Measurements from ENCODE around the gene STK39.
"Not testable (repeated sequence)": the region's sequence is repeated elsewhere in the genome, so short reads cannot be mapped to it uniquely, and the experiment has no call there.

Gene STK39

DNA sequence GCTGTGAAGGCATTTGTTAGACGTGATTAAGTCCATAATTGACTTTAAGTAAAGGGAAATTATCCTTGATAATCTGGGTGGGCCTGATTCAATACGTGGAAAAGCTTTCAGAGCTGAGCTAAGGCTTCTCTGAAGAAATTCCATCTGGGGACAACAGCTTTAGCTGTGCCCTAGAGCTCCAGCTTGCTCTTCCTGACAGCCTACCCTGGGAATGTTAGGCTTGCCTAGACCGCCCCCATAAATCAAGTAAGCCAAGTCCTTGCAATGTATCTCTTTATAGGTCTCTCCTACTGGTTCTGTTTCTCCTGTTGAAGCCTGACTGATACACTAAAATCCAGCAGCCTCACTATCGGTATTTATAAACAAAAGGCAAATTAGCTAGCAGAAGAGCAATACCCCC lies 160.0 kb downstream of the STK39 start:
- DNase-seq (ENCODE audit: low spot score) = no peak

GRCh38 chr2:168086851-168087250 lies 160.5 kb downstream of the STK39 start:
- no peak for DNase-seq (ENCODE audit: low spot score)

DNA sequence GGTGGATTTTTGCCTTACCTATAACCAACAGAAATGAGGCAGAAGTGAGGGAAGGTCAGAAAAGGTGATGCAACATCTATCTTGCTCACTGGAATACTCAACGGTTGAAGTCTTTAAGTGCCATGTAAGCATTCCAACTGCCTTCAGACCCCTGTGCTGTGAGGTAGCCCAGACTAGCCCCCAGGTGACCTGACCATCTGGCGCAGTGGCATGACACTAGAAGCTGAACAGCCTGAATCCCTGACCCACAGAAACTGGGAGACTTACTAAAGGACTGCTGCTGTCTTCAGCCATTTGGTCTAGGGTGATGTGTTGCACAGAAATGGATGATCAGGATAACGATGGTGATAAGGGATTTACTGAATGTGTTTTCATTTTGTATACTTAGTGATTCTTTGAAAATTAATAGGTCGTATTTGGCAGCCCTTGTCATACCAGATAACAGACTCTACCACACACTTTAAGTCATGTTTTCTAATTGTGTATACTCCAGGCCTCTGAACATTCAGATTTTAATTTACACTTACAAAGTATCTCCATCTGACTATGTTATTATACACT lies 161.5 kb downstream of the STK39 start:
- no peak for DNase-seq (ENCODE audit: low spot score)

DNA sequence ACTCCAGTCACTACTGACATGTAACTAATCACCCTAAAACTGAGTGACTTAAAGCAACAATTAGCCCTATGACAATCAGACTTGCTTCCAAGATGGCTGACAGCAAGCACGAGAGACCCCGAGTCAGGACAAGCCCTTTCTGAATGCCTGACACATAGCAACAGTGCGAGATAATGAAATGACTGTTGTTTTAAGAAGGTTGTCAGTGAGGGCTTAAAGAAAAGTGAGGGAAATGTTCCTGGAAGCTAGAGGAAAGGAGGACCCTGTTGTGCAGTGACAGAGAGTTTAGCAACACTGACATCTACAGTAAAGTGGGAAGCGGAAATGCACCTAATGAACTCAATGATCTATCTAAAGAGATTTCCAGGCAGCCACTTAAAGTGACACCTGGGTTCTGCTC lies 163.1 kb downstream of the STK39 start:
- DNase-seq (ENCODE audit: low spot score) = no peak

- DNase-seq (ENCODE audit: low spot score) = not testable (repeated sequence)
Measured at GRCh38 chr2:168081452-168081851, 165.9 kb downstream of the STK39 start.

DNA sequence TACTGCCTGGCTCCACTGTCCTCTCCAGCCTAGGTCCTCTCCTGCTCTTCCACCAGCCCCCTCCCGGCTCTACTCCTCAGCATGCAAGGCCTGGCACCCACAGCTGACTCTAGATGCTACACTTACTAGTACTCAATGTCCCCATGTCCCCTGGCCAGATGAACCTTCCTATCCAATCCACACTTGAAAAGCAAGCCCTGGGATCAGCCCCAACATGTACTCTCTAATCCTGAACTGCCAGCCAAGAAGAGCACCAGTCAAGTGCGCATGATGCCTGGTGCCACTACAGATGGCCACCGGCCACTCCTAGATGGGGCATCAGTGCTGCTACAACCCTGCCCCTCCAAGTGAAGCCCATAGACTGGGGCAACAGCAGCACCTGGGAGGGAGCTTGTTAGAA lies 168.2 kb downstream of the STK39 start:
- no peak for DNase-seq (ENCODE audit: low spot score)

DNA sequence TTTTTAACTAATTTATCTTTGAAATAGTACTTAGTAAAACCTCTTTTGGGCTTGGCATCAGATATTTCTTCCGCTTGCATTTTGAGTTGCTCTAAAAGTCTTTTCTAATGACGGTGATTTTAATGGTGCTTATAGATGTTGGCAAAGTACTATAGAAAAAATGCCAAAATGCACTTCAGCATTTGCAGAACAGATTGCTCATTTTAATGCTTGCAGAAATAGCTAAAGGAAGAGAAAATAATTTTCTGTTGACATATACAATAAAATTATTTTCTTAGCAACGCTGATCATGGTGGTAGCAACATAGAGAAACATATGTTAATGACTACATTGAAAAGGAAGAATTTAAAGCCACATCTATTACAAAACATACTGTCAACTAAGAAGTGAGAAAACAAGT lies 170.7 kb downstream of the STK39 start:
- no peak for DNase-seq (ENCODE audit: low spot score)

GRCh38 chr2:168075446-168075845 lies 171.9 kb downstream of the STK39 start:
- no peak for DNase-seq (ENCODE audit: low spot score)

DNA sequence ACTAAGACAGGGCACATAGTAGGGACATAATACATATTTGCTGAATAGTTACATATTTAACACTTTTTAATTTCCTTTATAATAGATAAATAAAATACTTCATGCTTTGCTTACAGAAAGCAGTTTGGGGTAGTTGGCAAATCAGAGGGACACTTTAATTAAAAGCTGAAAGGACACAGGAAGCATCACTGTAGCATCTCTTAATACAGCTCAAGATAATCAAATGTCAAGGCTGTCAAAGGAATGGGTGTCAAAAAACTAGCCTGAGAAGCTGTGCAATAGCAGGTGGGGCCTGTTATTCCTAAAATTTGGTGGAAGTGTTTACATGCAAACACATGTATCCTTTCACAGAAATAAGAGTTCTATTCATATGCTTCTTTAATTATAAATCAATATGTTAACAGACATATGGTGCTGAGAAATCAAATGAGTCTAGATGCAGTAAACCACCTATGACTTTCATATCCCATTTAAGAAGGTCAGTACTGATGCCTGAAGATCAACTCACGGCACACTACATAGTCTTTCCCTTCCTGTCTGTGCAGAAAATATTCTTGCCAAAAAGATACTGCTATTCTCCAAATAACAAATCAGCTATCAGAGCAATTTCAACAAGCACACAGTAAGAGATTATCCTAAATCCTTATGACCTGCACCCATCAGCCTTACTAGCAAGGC lies 174.6 kb downstream of the STK39 start:
- DNase-seq (ENCODE audit: low spot score) = no peak

- DNase-seq (ENCODE audit: low spot score) = peak; percentile 20
Measured at GRCh38 chr2:168064011-168064998, 183.1 kb downstream of the STK39 start.

DNA sequence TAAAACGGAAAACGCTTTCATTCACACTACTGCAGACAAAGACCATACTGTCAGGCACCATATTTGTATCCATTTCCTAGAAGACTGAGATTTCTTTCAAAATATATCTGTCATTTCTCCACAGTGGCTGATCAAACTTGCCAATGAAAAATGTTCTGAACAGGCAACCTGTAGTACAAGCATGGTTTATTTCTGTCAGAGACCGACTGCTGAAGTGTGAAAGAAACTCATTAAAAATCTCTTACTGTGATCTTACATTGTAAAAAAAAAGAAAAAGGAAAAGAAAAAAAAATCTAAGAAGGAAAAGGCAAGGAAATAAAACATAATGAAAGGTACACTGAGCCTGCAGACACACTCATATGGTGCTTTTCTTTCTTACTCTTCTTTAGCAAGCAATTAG lies 184.5 kb downstream of the STK39 start:
- DNase-seq (ENCODE audit: low spot score) = no peak

- DNase-seq (ENCODE audit: low spot score) = no peak
Measured at GRCh38 chr2:168062054-168062453, 185.3 kb downstream of the STK39 start.

DNA sequence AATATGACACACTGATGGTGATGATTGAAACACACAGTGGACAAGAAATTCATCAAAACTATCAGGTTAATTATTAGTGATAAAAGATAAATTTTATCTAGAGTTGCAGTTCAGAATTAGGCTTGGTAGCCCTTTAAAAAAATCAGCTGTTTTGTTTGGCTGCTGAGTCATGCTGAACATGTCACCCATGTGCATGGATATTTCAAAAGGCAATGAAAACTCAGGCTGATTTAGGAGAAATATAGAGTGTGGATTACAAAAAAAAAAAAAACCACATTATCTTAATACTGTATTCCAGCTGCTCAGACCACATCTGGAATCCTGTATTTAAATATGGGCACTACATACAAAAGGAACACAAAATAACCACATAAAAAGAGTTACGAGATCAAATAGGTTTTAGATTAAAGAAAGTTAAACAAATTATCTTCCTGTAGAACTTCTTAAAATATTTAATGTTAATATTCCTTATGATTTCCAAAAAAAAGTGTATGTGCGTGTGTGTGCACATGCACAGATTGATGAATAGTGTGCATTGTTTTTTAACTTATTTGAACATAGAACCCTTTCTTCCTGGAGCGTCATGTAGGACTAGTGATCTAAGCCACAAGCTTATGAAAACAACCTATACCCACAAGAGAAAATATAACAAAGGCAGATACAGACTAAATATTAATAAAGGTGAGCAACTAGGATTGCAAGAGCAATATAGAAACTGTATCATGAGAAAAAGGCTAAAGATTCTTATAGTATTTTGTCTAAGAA lies 186.2 kb downstream of the STK39 start:
- peak; percentile 60 for DNase-seq (ENCODE audit: low spot score)

- no peak for DNase-seq (ENCODE audit: low spot score)
Measured at GRCh38 chr2:168059758-168060157, 187.6 kb downstream of the STK39 start.

DNA sequence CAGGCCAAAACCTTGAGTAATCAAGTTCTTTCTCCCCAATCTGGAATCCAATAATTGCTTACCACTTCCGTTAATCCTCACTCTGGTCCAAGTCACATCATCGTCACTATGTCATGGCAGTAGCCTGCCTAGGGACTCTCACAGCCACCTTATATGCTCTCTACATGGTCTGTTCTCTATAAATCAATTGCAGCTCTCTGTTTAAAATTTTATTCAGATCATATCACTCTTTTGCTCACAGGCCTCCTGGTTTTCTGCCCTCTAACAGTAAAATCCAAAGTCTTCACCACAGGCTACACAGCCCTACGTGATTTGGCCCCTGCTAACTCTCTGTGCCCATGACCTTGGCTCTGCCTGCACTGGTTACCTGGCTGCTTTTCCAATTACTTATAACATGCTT lies 188.7 kb downstream of the STK39 start:
- DNase-seq (ENCODE audit: low spot score) = no peak

- DNase-seq (ENCODE audit: low spot score) = no peak
Measured at GRCh38 chr2:168056242-168056787, 191.1 kb downstream of the STK39 start.

- no peak for DNase-seq (ENCODE audit: low spot score)
Measured at GRCh38 chr2:168054657-168055056, 192.7 kb downstream of the STK39 start.

- no peak for DNase-seq (ENCODE audit: low spot score)
Measured at GRCh38 chr2:168053676-168054075, 193.7 kb downstream of the STK39 start.

DNA sequence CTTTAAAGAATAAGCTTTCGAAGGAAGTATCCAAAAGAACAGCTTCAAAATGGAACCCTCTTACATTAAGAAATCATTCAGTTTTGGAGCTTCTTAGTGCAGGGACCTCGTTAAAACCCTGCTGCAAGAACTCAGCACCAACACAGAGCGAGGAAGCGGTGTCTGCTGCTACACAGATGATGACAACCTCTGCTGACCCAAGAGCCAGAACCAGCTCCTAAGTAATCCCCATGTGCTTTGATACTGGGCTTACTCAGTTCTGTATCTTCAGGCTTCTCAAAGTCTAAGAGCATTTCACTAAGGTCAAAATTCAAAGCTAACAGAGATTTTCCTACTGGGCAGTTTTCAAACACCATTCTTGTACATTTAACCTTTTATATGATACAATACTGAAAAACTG lies 194.6 kb downstream of the STK39 start:
- no peak for DNase-seq (ENCODE audit: low spot score)

DNA sequence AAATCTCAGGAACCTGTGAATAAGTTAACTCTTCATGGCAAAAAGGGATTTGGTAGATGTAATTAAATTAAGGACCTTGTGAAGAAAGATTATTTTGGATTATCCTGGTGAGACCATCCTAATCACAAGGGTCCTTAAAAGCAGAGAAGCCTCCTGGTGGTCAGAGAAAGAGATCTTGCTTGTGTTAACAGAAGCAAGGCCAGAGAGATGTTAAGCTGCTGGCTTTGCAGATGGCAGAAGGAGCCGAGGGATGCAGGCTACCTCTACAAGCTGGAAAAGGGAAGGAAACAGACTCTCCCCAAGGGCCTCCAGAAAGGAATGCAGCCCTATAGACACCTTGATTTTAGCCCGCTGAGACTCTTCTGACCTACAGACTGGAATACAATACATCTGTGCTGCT lies 197.0 kb downstream of the STK39 start:
- no peak for DNase-seq (ENCODE audit: low spot score)

DNA sequence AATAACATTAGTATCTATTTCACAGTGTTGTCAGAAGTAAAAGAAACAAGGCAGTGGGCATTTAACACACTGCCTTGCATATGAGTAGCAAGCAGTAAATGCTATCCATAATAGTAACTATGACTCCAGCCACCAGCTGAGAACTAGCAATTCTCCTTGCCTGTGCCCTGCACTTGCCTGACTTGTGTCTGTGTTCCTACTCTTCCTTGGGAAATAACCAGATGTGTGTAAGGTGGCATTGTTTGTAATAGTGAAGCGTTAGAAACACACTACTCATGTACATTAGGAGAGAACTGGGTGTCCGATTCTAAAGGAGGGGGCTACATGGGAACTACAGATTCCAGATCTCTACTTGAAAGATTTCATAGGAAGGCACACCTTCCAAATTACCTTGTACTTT lies 197.8 kb downstream of the STK39 start:
- no peak for DNase-seq (ENCODE audit: low spot score)

GRCh38 chr2:168047091-168047690 lies 200.2 kb downstream of the STK39 start:
- no peak for DNase-seq (ENCODE audit: low spot score)

All from COLO829 (cell line).